Epithelial cell of esophagus (primary cell): ENCODE measurements around the gene SLAMF1.

Experiments used
- DNase-seq: peaks from one replicate; pipeline ENCODE4 v3.0.0; 2010; ENCODE audit warnings: low read depth
- H3K4me3 ChIP-seq: 2 replicates; pipeline ENCODE4 v1.5.1; 2011; ENCODE audit warnings: mild to moderate bottlenecking, low read length, control low read depth
- CTCF ChIP-seq: IDR thresholded peaks from 2 replicates; pipeline ENCODE4 v1.5.1; 2011; ENCODE audit warnings: low read depth, mild to moderate bottlenecking, low read length, control low read depth, inconsistent platforms; ENCODE audit not compliant: insufficient read depth; ENCODE audit errors: missing control alignments

The SLAMF1 gene

DNA sequence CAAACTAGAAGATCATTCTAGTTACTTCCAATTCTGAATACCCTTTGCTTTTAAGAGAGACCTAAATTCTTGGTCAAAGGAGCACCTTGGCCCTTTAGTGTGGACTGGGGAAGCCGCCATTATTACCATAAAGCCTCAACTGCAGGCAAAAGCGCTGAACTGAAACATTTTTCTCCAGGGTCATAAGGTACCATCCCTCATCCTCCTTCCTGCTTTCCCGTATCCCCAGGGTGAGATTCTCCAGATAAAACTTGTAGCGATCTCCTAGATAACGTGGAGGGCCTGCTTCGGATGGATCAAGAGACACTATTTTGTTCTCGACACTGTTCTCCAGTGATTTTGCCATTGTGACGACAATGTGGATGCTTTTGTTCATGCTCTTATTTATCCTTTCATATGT is 9.8 kb downstream of the SLAMF1 start:
- no peak for DNase-seq
- TF ChIP-seq CTCF = no peak
- H3K4me3 ChIP-seq = no peak overlapping the region

GRCh38 chr1:160636547-160636946 is 10.3 kb downstream of the SLAMF1 start:
- no peak for DNase-seq
- no peak overlapping the region for H3K4me3 ChIP-seq
- TF ChIP-seq CTCF = no peak

DNA sequence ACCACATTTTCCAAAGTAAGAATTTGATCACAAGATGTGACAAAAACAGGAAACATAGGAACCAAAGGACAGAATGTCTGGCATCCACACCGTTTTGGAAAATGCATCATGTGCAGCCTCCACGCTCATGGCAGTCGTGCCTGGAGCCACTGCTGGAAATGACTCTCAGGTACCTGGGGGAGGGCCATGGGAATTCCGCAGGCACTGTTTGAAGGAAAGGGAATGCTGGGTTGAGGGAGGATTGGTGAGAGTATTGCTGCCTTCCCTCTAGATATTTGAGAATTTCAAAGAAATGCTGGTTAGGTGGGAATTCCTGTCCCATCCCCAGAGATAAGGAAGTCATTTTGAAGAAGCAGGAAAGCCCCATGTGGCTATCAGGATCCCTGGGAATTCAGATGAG is 10.8 kb downstream of the SLAMF1 start:
- no peak for DNase-seq
- H3K4me3 ChIP-seq = no peak overlapping the region
- no peak for TF ChIP-seq CTCF

- no peak for TF ChIP-seq CTCF
- H3K4me3 ChIP-seq = no peak overlapping the region
- no peak for DNase-seq
These were observed 12.0 kb downstream of the SLAMF1 start for GRCh38 chr1:160634543-160635491.

- no peak overlapping the region for H3K4me3 ChIP-seq
- no peak for TF ChIP-seq CTCF
- DNase-seq = no peak
These were observed 13.4 kb downstream of the SLAMF1 start for GRCh38 chr1:160633330-160633903.

- DNase-seq = no peak
- TF ChIP-seq CTCF = no peak
- H3K4me3 ChIP-seq = no peak overlapping the region
These were observed 14.7 kb downstream of the SLAMF1 start for GRCh38 chr1:160631983-160632625.
